SK-N-MC (cell line): ENCODE measurements around the gene SDSL.

ENCODE experiments used
- EZH2 ChIP-seq: fragments of 200-600 bp; sonication (generic); IDR thresholded peaks from one replicate; pipeline ENCODE4 v1.6.1; 2017; ENCODE audit warnings: antibody characterized with exemption
- FOXP2 ChIP-seq: optimal IDR thresholded peaks from 2 replicates; pipeline ENCODE3; 2011; ENCODE audit warnings: mild to moderate bottlenecking, moderate library complexity; ENCODE audit not compliant: insufficient read depth; ENCODE audit errors: extremely low read length, control extremely low read depth
- POLR2AphosphoS5 ChIP-seq: IDR thresholded peaks from 2 replicates; pipeline ENCODE4 v1.6.1; 2012; ENCODE audit warnings: mild to moderate bottlenecking, low read depth, low read length, borderline replicate concordance

DNA sequence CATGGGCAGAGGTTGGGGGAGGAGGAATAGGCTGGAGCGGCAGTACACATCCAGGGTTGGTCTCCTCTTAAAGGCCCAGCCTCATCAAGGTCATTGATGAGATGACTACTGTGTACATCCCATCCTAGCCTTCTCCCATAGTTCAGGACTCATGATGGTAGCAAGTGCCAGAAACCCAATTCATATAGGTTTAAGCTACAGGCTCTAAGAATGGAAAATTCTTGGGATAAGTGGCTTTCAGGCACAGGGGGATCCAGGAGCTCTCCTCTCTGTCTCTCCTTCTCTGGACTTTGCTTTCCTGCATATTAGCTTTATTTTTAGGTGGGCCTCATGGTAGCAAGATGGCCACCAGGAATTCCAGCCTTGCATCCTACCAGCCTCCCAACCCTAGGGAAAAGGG is 6.3 kb downstream of the SDSL start:
- no peak for TF ChIP-seq POLR2AphosphoS5
- TF ChIP-seq EZH2: no peak
- TF ChIP-seq FOXP2: no peak
